Smooth muscle cell (in vitro differentiated cells): ENCODE measurements around the gene SRD5A3. TPM values are rescaled to one million over a fixed set of nuclear protein-coding genes. Genes with fewer than 3 reads are reported as not detected.

Source experiments
- DNase-seq: peaks from one replicate; lab custom pipeline; 2025; ENCODE audit not compliant: unreplicated experiment; lab: John Stamatoyannopoulos, UW
- H2AFZ ChIP-seq: fragments of 200-600 bp; sonication (generic); 2 replicates; pipeline ENCODE4 v1.6.0; 2016; ENCODE audit warnings: antibody characterized with exemption, low read depth, mild to moderate bottlenecking
- H3F3A ChIP-seq: fragments of 200-600 bp; sonication (generic); 2 replicates; pipeline ENCODE4 v1.6.0; 2017; ENCODE audit warnings: antibody characterized with exemption, low read depth
- H3K27ac ChIP-seq: fragments of 200-600 bp; sonication (generic); 2 replicates; pipeline ENCODE4 v1.5.1; 2016; ENCODE audit warnings: low read depth, mild to moderate bottlenecking
- H3K27me3 ChIP-seq: fragments of 200-600 bp; sonication (generic); 2 replicates; pipeline ENCODE4 v1.6.1; 2016; ENCODE audit warnings: low read depth, mild to moderate bottlenecking
- H3K36me3 ChIP-seq: fragments of 200-600 bp; sonication (generic); 2 replicates; pipeline ENCODE4 v1.5.1; 2016; ENCODE audit warnings: low read depth
- H3K4me1 ChIP-seq: fragments of 200-600 bp; sonication (generic); 2 replicates; pipeline ENCODE4 v1.5.1; 2016; ENCODE audit warnings: low read depth
- H3K4me2 ChIP-seq: fragments of 200-600 bp; sonication (generic); 2 replicates; pipeline ENCODE4 v1.6.0; 2016; ENCODE audit warnings: mild to moderate bottlenecking
- H3K4me3 ChIP-seq: fragments of 200-600 bp; sonication (generic); 2 replicates; pipeline ENCODE4 v1.5.1; 2016; ENCODE audit warnings: mild to moderate bottlenecking
- H3K79me2 ChIP-seq: fragments of 200-600 bp; sonication (generic); 2 replicates; pipeline ENCODE4 v1.6.0; 2016; ENCODE audit warnings: low read depth, mild to moderate bottlenecking
- H3K9ac ChIP-seq: fragments of 200-600 bp; sonication (generic); 2 replicates; pipeline ENCODE4 v1.6.0; 2016; ENCODE audit warnings: low read depth
- H3K9me3 ChIP-seq: fragments of 200-600 bp; sonication (generic); replicated peaks from 2 replicates; pipeline ENCODE4 v1.5.1; 2016; ENCODE audit warnings: low read depth
- H4K20me1 ChIP-seq: fragments of 200-600 bp; sonication (generic); 2 replicates; pipeline ENCODE4 v1.6.0; 2016; ENCODE audit warnings: low read depth
- CTCF ChIP-seq: fragments of 200-600 bp; sonication (generic); IDR thresholded peaks from 2 replicates; pipeline ENCODE4 v1.5.1; 2017; ENCODE audit warnings: borderline replicate concordance, mild to moderate bottlenecking, antibody characterized with exemption; ENCODE audit not compliant: insufficient read depth, poor library complexity, severe bottlenecking
- WGBS: methylation state at CpG from one replicate; pipeline ENCODE4 v1.1.7; 2016; ENCODE audit warnings: low lambda C conversion rate; 5-methylcytosine and 5-hydroxymethylcytosine counted together
- polyA plus RNA-seq: library from polyadenylated mRNA; unstranded; fragments of >200 nt; fragmentation: Nextera tagmentation; extraction: Ambion mirVana; gene quantifications from 2 replicates; pipeline ENCODE4 v1.2.1, GENCODE V29; 2016
- total RNA-seq: library from RNA; depleted of rRNA; stranded (reverse); fragments of >200 nt; gene quantifications from 2 replicates; pipeline ENCODE4 v1.2.3, GENCODE V29; 2014

SRD5A3 gene
- total and polyA plus RNA-seq, 2 experiments from 2014 or later = 18.1 to 37.3 TPM

GRCh38 chr4:55366621-55367020, 20.6 kb downstream of the SRD5A3 start:
- 91% methylated on average over 7 of the region's 7 CpGs for WGBS
- TF ChIP-seq CTCF = no peak

GRCh38 chr4:55367084-55367722, 21.2 kb downstream of the SRD5A3 start:
- H3K4me1 ChIP-seq = peaks cover 7% of the 10 kb centered on the region
- H3K27me3 ChIP-seq = no peaks in the 10 kb centered on the region
- TF ChIP-seq CTCF = no peak
- H3K4me3 ChIP-seq = no peak overlapping the region
- no peaks in the 10 kb centered on the region for H3K9me3 ChIP-seq
- H4K20me1 ChIP-seq = no peaks in the 10 kb centered on the region
- H3F3A ChIP-seq = no peaks in the 10 kb centered on the region
- no peaks in the 10 kb centered on the region for H3K79me2 ChIP-seq
- H3K36me3 ChIP-seq = no peaks in the 10 kb centered on the region
- WGBS = 89% methylated on average over 6 of the region's 6 CpGs
- H3K4me2 ChIP-seq = no peak overlapping the region
- no peak overlapping the region for H2AFZ ChIP-seq
- no peak for DNase-seq
- no peak overlapping the region for H3K9ac ChIP-seq
- H3K27ac ChIP-seq = no peak overlapping the region

More at GRCh38 chr4:55366621-55367020, 20.6 kb downstream of the SRD5A3 start:
- DNase-seq = no peak
- Histone ChIP-seq H3K36me3 (no peaks in the 10 kb centered on the region), H3K4me3 (no peak overlapping the region), H3K9ac (no peak overlapping the region), H3K27me3 (no peaks in the 10 kb centered on the region), H3K4me1 (peaks cover 7% of the 10 kb centered on the region), H3K9me3 (no peaks in the 10 kb centered on the region), H3K4me2 (no peak overlapping the region), H3K27ac (no peak overlapping the region), H2AFZ (no peak overlapping the region), H4K20me1 (no peaks in the 10 kb centered on the region), H3F3A (no peaks in the 10 kb centered on the region), H3K79me2 (no peaks in the 10 kb centered on the region)

- Histone ChIP-seq H3K27me3 (no peaks in the 10 kb centered on the region), H3K79me2 (no peaks in the 10 kb centered on the region), H4K20me1 (no peaks in the 10 kb centered on the region), H3K9ac (no peak overlapping the region), H2AFZ (no peak overlapping the region), H3F3A (no peaks in the 10 kb centered on the region), H3K4me3 (no peak overlapping the region), H3K4me2 (no peak overlapping the region), H3K4me1 (peaks cover 3% of the 10 kb centered on the region), H3K27ac (no peak overlapping the region), H3K36me3 (no peaks in the 10 kb centered on the region), H3K9me3 (no peaks in the 10 kb centered on the region)
- DNase-seq = no peak
- TF ChIP-seq CTCF = no peak
- WGBS = 91% methylated on average over 2 of the region's 2 CpGs
Measured at GRCh38 chr4:55369968-55370367, 23.9 kb downstream of the SRD5A3 start.

GRCh38 chr4:55372259-55372658, 26.2 kb downstream of the SRD5A3 start:
- no peaks in the 10 kb centered on the region for H4K20me1 ChIP-seq
- no peaks in the 10 kb centered on the region for H3K4me1 ChIP-seq
- 66% methylated on average over 7 of the region's 7 CpGs for WGBS
- H3K4me2 ChIP-seq = peak overlapping the region; percentile 49
- H3F3A ChIP-seq = no peaks in the 10 kb centered on the region
- H3K36me3 ChIP-seq = no peaks in the 10 kb centered on the region
- DNase-seq = no peak
- no peak overlapping the region for H3K9ac ChIP-seq
- H2AFZ ChIP-seq = no peak overlapping the region
- H3K4me3 ChIP-seq = no peak overlapping the region
- H3K27ac ChIP-seq = peak overlapping the region; percentile 35
- H3K79me2 ChIP-seq = no peaks in the 10 kb centered on the region
- TF ChIP-seq CTCF = no peak
- H3K9me3 ChIP-seq = no peaks in the 10 kb centered on the region
- no peaks in the 10 kb centered on the region for H3K27me3 ChIP-seq
